DND-41 (cell line): ENCODE measurements around the gene MAG.

Experiments used
- ATAC-seq: fragments of 200-7000 bp; cut with Tn5 transposase; 3 replicates; pipeline ENCODE4 v1.9.1; 2021; ENCODE audit warnings: low read depth; ENCODE audit not compliant: insufficient read depth
- DNase-seq: peaks from one replicate; pipeline ENCODE4 v3.0.0-alpha.2; 2020
- H2AFZ ChIP-seq: 2 replicates; pipeline ENCODE4 v1.6.0; 2012; ENCODE audit warnings: low read depth, low read length
- H3K27ac ChIP-seq: 2 replicates; pipeline ENCODE4 v1.5.1; 2012; ENCODE audit warnings: low read length, inconsistent platforms
- H3K27me3 ChIP-seq: fragments of 200-600 bp; sonication (generic); 2 replicates; pipeline ENCODE4 v1.6.0; 2012; ENCODE audit warnings: low read length, mild to moderate bottlenecking, inconsistent platforms; ENCODE audit not compliant: insufficient read depth, poor library complexity
- H3K36me3 ChIP-seq: 2 replicates; pipeline ENCODE4 v1.5.1; 2012; ENCODE audit warnings: low read length, inconsistent platforms; ENCODE audit not compliant: insufficient read depth
- H3K4me1 ChIP-seq: 2 replicates; pipeline ENCODE4 v1.5.1; 2012; ENCODE audit warnings: mild to moderate bottlenecking, low read length; ENCODE audit not compliant: insufficient read depth
- H3K4me2 ChIP-seq: 2 replicates; pipeline ENCODE4 v1.6.0; 2012; ENCODE audit warnings: mild to moderate bottlenecking, moderate library complexity, low read length, inconsistent platforms; ENCODE audit not compliant: insufficient read depth
- H3K4me3 ChIP-seq, 2 experiments: fragments of 200-600 bp in 1 of 2; shearing (Covaris generic) in 1 of 2; 2 replicates each; pipeline ENCODE4 v1.5.1; 2012 to 2016; ENCODE audit warnings: inconsistent platforms in 2 of 2, low read length in 2 of 2, mild to moderate bottlenecking in 2 of 2, low read depth in 1 of 2, moderate library complexity in 1 of 2
- H3K79me2 ChIP-seq: 2 replicates; pipeline ENCODE4 v1.6.0; 2012; ENCODE audit warnings: low read length, inconsistent platforms; ENCODE audit not compliant: insufficient read depth
- H3K9ac ChIP-seq: 2 replicates; pipeline ENCODE4 v1.6.0; 2012; ENCODE audit warnings: low read depth, mild to moderate bottlenecking, inconsistent platforms, low read length, moderate library complexity
- H3K9me3 ChIP-seq: 2 replicates; pipeline ENCODE4 v1.5.1; 2012; ENCODE audit warnings: low read length, moderate library complexity, mild to moderate bottlenecking, inconsistent platforms; ENCODE audit not compliant: insufficient read depth, severe bottlenecking
- H4K20me1 ChIP-seq: 2 replicates; pipeline ENCODE4 v1.6.0; 2012; ENCODE audit warnings: low read length; ENCODE audit not compliant: insufficient read depth
- CTCF ChIP-seq: IDR thresholded peaks from 2 replicates; pipeline ENCODE4 v1.5.1; 2012; ENCODE audit warnings: borderline replicate concordance, low read length, moderate library complexity, mild to moderate bottlenecking; ENCODE audit not compliant: poor library complexity, severe bottlenecking; ENCODE audit errors: extremely low read depth
- EZH2 ChIP-seq: IDR thresholded peaks from 3 replicates; pipeline ENCODE4 v1.6.1; 2012; ENCODE audit warnings: borderline replicate concordance, low read depth, mild to moderate bottlenecking, moderate library complexity, low read length, inconsistent platforms; ENCODE audit not compliant: severe bottlenecking

Gene MAG

GRCh38 chr19:35290381-35291127 is 1.4 kb upstream of the MAG start:
- H3K9ac ChIP-seq: no peak overlapping the region
- no peak for ATAC-seq
- no peak overlapping the region for H3K4me3 ChIP-seq
- no peaks in the 10 kb centered on the region for H3K36me3 ChIP-seq
- no peak overlapping the region for H3K4me2 ChIP-seq
- no peaks in the 10 kb centered on the region for H3K4me1 ChIP-seq
- TF ChIP-seq CTCF (no peak), EZH2 (no peak)
- 0 out of 2 replicates have a peak, but pooled peaks cover 3% of the 10 kb centered on the region for H4K20me1 ChIP-seq
- no peaks in the 10 kb centered on the region for H3K79me2 ChIP-seq
- no peak overlapping the region for H3K27ac ChIP-seq
- H3K27me3 ChIP-seq: no peaks in the 10 kb centered on the region
- H2AFZ ChIP-seq: no peak overlapping the region
- no peak for DNase-seq
- no peaks in the 10 kb centered on the region for H3K9me3 ChIP-seq

DNA sequence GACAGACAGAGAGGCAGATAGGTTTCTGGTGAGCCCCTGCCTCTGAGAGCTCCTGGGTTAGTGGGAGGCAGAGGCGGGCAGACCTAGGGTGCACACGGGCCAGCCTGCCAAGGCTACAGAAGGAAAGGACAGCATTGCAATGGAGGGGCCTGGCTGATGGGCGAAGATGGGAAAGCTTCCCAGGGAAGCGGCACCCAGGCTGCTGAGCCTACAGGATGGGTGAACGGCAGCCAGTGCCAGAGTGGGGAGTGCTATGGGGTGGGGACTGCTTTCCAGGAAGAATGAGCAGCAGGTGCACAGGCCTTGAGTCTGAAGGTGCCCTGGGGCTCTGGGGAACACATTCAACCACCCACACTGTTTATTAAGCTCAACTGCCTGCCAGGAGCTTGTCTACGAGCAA is 702 bp upstream of the MAG start:
- Histone ChIP-seq H3K9me3 (no peaks in the 10 kb centered on the region), H3K4me1 (no peaks in the 10 kb centered on the region), H3K27me3 (no peaks in the 10 kb centered on the region), H3K9ac (no peak overlapping the region), H3K27ac (no peak overlapping the region), H4K20me1 (0 out of 2 replicates have a peak, but pooled peaks cover 3% of the 10 kb centered on the region), H3K79me2 (no peaks in the 10 kb centered on the region), H3K4me2 (no peak overlapping the region), H3K36me3 (no peaks in the 10 kb centered on the region), H3K4me3 (no peak overlapping the region), H2AFZ (no peak overlapping the region)
- no peak for ATAC-seq
- TF ChIP-seq EZH2 (no peak), CTCF (no peak)
- no peak for DNase-seq

- TF ChIP-seq EZH2 (no peak), CTCF (no peak)
- Histone ChIP-seq H3K27me3 (no peaks in the 10 kb centered on the region), H3K4me1 (no peaks in the 10 kb centered on the region), H3K4me2 (no peak overlapping the region), H3K79me2 (no peaks in the 10 kb centered on the region), H3K36me3 (no peaks in the 10 kb centered on the region), H2AFZ (no peak overlapping the region), H3K4me3 (no peak overlapping the region), H3K9me3 (no peaks in the 10 kb centered on the region), H3K27ac (no peak overlapping the region), H3K9ac (no peak overlapping the region), H4K20me1 (peaks cover 10% of the 10 kb centered on the region)
- no peak for DNase-seq
- no peak for ATAC-seq
Observed at GRCh38 chr19:35292421-35293362, 731 bp downstream of the MAG start.
